GM23338 (cell line): ENCODE measurements around the gene ASB2.

Source experiments
- CTCF ChIP-seq, 2 experiments: fragments of 200-600 bp in 1 of 2; sonication (generic) in 1 of 2; conservative IDR thresholded peaks; 2 replicates each; pipeline versions ENCODE4 v1.5.1 to v1.6.1; 2016 to 2017; ENCODE audit warnings: antibody characterized with exemption in 2 of 2, low read depth in 2 of 2, mild to moderate bottlenecking in 2 of 2, moderate library complexity in 1 of 2
- EZH2 ChIP-seq: fragments of 200-600 bp; sonication (generic); IDR thresholded peaks from one replicate; pipeline ENCODE4 v1.8.0; 2017; ENCODE audit warnings: antibody characterized with exemption, mild to moderate bottlenecking, low read depth; ENCODE audit not compliant: unreplicated experiment

- TF ChIP-seq EZH2 (no peak), CTCF (conservative IDR thresholded peaks at IDR 0.05; ENCODE audit: low read depth in 2 of 2) (peak in 1 of 2 experiments; percentile 26; a peak in 2 of 4 replicates)
Observed at GRCh38 chr14:93999573-93999972, 23.2 kb upstream of the ASB2 start.
